Stimulated activated CD8-positive, alpha-beta memory T cell treated with anti-CD3 and anti-CD28 coated beads, Interleukin-2, amount 100 ng/mL, for 48 hours (primary cell): Measurements from ENCODE around the gene IGF2.

ENCODE experiments used
- DNase-seq, 2 donors: peaks; one replicate each; pipeline ENCODE4 v3.0.0-alpha.2; 2020; ENCODE audit warnings: low read depth in 2 of 2

The IGF2 gene

DNA sequence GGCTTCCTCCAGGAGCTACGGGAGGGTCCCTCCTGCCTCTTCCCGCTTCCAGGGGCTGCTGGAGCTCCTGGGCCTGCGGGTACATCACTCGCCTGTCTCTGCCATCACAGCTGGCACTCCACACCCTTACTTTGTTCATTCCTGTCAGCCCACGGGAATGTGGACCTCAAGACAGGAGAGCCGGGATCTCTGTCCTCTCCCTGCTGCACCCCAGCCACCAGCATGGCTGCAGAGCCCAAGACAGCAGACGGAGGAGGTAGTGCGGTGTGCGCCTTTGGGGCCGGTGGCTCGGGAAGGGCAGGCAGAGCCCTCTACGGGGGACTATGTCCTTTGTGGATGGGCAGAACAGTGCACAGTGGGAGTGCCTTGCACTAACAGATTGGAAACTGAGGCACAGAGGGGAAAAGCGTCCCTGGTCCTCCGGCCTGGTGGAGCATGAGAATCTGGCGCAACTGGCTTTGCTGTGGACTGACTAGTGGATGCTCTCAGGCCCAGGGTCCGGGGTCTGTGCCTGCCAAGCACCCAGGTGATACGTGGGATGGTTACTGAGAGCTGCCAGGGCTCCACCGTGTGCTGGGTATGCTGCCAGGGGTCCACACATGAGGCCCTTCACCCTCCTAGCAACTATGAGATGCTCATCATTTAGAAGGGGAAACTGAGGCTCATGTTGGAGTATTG, 47.3 kb downstream of the IGF2 start:
- DNase-seq, result no peak

DNA sequence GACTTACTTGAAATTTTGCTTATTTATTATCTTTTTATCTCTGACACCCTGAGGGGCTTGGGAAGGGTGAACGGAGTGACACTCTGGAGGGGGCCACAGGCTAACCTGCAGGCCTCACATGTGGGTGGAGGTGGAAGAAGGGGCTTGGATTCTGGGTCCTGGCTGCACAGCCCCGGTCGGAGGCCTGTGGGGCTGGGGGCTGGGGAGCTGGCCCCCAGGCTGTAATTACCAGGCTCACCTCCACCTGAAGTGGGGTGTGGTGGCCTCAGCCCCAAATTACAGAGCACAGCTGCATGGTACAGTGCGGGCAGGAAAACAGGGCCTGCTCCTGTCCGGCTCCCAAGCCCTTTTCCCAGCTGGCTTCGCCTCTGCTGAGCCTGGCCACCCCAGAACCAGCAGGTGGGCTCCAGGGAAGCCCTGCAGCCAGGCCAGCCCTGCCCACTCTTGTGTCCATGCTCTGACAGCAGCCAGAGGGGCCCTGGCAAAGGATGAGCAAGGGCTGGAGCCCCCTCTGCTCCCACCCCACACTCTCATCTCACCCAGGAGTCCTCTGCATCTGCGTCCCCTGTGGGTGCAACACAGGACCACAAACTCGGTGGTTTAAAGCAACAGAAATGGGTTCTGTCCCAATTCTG, 48.0 kb downstream of the IGF2 start:
- no peak for DNase-seq

GRCh38 chr11:2090172-2091111, 48.7 kb downstream of the IGF2 start:
- no peak for DNase-seq

- no peak for DNase-seq
These were observed 49.5 kb downstream of the IGF2 start for GRCh38 chr11:2089536-2090165.

DNA sequence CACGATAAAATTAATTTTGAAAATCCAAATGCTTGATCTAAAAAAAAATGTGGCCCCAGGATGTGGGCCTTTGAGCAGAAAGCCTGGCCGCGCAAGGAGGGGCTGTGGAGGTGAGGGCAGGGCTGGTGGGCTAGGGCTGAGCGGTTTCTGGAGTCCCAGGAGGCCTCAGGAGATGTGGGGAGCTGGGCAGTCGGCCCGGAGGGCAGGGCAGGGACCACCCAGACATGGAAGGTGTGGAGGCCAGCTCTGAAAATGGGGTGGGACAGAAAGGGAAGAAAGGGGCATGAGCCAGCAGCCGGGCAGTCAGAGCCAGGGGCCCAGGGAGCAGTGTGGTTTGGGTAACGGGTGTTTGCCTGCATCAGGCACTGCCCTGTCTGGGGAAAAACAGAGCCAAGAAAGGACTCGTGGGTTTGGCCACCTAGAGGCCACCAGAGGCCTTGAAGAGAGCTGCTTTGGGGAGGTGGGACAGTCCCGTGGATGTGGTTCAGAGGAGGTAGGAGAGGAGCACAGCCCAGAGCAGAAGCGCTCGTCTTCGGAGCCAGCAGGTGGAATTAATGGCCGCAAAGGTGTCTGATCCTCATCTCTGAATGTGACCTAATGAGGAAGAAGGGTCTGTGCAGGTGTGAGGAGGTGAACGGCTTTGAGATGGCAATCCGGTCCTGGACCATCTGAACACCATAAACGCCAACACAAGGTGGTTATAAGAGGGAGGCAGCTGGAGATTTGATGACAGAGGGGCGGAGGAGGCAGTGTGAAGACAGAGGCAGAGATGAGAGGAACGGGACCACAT, 50.2 kb downstream of the IGF2 start:
- no peak for DNase-seq

GRCh38 chr11:2088284-2088683, 50.9 kb downstream of the IGF2 start:
- DNase-seq, result no peak

DNA sequence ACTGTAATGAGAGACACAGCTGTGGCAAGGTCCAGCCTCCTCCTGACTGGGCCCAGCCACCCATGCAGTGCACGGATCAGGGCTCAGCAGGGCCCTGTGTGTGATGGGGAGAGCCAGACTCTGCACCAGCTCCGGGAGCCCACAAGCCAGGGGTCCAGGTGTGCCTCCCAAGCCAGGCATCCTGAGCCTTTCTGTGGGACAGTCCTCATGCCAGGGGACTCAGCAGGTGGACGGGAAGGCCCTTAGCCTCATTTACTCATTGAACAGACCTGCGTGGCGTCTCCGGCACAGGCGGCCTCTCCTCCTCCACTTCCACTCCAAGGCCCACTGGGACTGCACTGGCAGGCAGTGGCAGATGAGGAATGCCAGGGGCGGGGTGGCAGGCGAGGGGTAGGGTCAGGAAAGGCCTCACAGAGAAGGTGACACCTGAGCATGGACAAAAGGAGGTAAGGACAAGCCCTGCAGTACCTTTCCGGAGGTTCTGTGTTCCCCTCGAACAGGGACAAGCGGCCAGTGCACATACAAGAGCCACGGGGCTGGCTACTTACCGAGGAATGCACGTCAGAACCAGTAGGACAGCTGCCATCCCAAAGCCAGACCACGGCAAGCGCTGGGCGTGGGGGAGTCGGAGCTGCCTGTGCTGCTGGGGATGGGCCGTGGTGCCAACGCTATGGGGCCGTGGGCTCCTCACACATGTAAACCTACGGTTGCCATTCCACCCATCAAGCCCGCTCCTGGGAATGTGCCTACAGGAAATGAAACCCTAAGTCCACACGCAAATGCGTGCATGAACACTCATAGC, 52.7 kb downstream of the IGF2 start:
- DNase-seq, result no peak

GRCh38 chr11:2085251-2086066, 53.7 kb downstream of the IGF2 start:
- DNase-seq, result no peak

- no peak for DNase-seq
These were observed 54.5 kb downstream of the IGF2 start for GRCh38 chr11:2084721-2085120.
